NCI-H526 treated with DMSO at 0.1 percent for 48 hours (cell line): ENCODE measurements around the gene SLC39A1.
"Not testable (repeated sequence)": the region's sequence is repeated elsewhere in the genome, so short reads cannot be mapped to it uniquely, and the experiment has no call there.

Source experiments
- DNase-seq: peaks from one replicate; lab custom pipeline; 2025; lab: John Stamatoyannopoulos, UW

Gene SLC39A1

DNA sequence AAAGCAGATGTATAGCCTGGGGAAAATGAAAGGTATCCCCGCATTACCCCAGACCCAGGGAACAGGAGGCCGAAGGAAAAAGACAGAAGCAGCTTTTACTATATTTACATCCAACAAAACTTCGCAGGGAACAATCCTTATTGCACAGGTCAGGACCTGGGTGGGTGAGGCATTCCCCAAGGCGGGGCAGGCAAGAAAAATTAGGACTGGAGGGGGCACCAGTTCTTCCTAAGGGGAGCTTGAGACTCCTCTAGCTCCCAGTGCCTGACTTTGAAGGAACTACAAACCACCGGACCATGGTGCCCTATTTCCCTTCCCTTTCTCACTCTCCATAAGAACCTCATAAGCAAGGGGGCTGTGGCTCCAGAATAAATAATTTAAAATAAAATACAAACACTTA, 33.9 kb downstream of the SLC39A1 start:
- DNase-seq: no peak

GRCh38 chr1:153928791-153929341, 34.5 kb downstream of the SLC39A1 start:
- DNase-seq: no peak

- no peak for DNase-seq
Observed at GRCh38 chr1:153928245-153928644, 35.1 kb downstream of the SLC39A1 start.

DNA sequence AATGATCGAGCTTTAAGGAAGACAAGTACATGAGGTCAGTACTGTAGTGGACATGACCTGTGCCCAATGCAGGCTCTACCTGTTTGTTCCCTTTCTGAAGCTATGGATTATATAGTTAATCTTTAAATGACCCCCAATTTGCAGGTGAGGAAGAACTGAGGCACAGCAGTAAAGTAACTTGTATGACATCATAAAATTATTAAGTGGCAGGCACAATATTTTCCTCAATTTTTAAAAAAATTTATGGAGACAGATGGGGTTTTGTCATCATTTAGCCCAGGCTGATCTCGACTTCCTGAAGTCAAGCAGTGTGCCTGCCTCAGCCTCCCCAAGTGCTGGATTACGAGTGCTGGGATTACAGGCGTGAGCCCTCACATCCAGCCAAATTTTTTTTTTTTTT, 36.9 kb downstream of the SLC39A1 start:
- DNase-seq: no peak

DNA sequence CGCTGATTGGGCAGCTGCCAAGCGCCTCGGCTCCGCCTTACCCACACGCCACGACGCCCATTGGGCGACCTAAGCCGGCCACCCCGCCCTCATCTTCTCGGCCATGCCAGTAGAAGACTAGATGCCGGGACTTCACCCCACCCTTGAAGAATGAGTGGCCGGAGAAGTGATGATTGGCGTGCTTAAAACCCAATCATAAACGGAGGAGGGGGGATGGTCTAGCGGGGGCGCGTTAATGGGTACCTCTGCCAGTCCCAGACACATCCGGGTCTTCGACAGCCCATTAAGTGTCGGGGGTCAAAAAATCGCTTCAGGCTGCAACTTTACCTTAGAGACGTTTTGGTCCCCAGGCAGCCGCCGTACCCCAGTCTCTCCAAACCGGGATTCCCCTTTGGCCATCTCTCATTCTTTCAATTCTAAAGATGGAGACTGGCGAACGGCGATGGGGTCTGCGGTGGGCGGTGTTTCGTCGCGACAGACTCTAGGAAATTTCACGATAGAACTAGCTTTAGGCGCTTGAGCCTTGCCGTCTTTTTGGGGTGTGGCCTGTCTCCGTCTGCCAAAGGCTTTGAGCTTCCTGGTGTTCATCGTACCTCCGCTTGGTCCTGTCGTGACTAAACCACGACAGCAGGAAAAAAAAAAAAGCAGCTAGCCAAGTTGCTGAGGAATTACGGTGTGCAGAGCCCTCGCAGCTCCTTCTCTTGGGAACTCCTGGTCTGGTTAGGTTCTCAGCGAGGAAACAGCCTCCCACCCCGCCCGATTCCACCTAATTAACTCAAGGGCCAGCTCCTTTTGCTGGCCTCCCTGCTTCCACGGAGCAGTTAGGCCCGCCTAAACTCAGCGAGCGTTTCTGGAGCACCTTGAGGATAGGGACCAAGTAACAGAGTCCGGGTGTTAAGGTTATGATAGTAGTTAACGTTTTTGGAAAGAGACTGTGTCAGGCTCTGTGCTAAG, 40.1 kb downstream of the SLC39A1 start, which contains the start of gene GATAD2B:
Gene GATAD2B, minus strand, starts transcription at position 1 of the 954 bp plus-strand sequence. CDS start 94,625 bp downstream, outside the sequence.
- DNase-seq: peak; percentile 100

GRCh38 chr1:153922076-153922971, 41.0 kb downstream of the SLC39A1 start:
- DNase-seq: peak; percentile 96

- peak; percentile 65 for DNase-seq
Observed at GRCh38 chr1:153921803-153922075, 41.6 kb downstream of the SLC39A1 start.

DNA sequence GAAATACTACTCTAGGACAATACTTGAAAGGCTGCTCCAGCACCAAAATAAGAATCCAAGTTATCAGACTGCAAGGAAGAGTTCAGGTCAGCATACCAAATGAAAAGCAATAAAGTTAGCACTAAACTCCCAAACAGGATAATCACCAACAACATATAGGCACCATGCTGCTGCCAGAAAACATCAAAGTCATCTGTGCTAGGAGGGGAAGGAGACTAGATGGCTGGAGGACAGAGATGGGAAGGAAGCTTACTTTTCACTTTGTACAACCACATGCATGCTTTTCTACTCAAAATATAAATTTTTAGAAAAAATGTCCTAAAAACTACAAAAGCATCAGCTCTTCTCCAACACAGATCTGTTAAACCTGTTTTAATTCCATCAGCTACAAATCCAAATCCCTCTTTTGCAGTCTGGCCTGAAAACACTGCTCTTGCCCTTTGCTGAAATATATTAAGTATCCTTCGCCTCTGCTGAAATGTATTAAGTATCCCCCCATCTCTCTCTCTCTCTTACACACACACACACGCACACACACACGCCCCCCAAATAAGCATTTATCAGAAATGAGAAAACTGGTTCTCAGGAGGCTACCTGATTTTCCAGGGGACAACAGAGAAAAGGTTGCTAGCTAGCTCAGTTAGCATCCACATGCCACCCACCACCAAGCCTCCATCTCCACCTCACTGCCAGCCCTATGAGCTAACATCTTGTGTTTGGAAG, 42.1 kb downstream of the SLC39A1 start:
- DNase-seq: no peak

- DNase-seq: no peak
Observed at GRCh38 chr1:153919876-153920852, 43.2 kb downstream of the SLC39A1 start.

GRCh38 chr1:153916297-153916696, 47.0 kb downstream of the SLC39A1 start:
- no peak for DNase-seq

DNA sequence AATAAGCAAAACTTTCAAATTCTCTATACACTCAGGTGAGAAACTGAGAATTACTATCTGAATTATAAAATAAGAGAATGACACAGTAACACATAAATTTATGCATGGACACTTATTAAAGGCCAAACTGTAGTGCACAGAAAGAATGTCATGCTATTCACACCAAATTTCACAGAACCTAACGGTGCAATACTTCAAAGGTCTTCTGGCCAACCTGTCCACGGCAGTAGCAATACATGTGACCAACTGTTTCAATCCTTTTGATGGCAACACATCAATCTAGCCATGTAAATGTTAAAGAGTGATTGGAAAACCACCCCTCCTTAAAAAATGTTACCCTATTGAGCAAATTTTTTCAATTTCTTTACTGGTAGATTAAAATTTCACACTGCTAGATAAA, 51.0 kb downstream of the SLC39A1 start:
- DNase-seq: no peak

DNA sequence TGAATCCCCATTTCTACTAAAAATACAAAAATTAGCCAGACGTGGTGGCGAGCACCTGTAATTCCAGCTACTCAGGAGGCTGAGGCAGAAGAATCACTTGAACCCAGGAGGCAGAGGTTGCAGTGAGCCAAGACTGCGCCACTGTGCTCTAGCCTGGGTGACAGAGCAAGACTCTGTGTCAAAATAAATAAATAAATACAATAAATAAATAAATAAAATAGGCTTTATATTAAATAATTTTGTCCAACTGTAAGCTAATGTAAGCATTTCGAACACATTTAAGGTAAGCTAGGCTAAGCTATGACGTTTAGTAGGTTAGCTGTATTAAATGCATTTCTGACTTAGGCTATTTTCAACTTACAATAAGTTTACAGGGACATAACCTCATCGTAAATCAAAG, 52.8 kb downstream of the SLC39A1 start:
- not testable (repeated sequence) for DNase-seq
